Spleen (tissue), 11 donors: ENCODE data around the gene ATXN10. TPM values are rescaled to one million over a fixed set of nuclear protein-coding genes. Genes with fewer than 3 reads are reported as not detected.

Experiments used
- DNase-seq: peaks from one replicate; pipeline ENCODE4 v3.0.0-alpha.2; 2020
- H3K27ac ChIP-seq, 8 donors: fragments of 200-600 bp; sonication (generic) in 7 of 8; 1 replicate in 4 of 8; 2 replicates in 4 of 8; pipeline versions ENCODE4 v1.5.0 to v1.8.0; 2016 to 2021; ENCODE audit warnings: inconsistent platforms in 4 of 8, mild to moderate bottlenecking in 4 of 8, moderate library complexity in 1 of 8
- H3K27me3 ChIP-seq, 7 donors: fragments of 200-600 bp; sonication (generic) in 6 of 7; replicated peaks in 1 of 7; 1 replicate in 4 of 7; 2 replicates in 3 of 7; pipeline versions ENCODE4 v1.5.0 to v1.8.0; 2016 to 2021; ENCODE audit warnings: inconsistent platforms in 3 of 7, mild to moderate bottlenecking in 1 of 7
- H3K36me3 ChIP-seq, 6 donors: fragments of 200-600 bp; sonication (generic) in 5 of 6; 1 replicate in 4 of 6; 2 replicates in 2 of 6; pipeline versions ENCODE4 v1.5.0 to v1.8.0; 2016 to 2021; ENCODE audit warnings: inconsistent platforms in 2 of 6
- H3K4me1 ChIP-seq, 6 donors: fragments of 200-600 bp; sonication (generic) in 5 of 6; 1 replicate in 3 of 6; 2 replicates in 3 of 6; pipeline versions ENCODE4 v1.5.0 to v1.8.0; 2016 to 2021; ENCODE audit warnings: inconsistent platforms in 3 of 6
- H3K4me3 ChIP-seq, 8 donors: fragments of 200-600 bp; sonication (generic) in 7 of 8; 1 replicate in 4 of 8; 2 replicates in 4 of 8; pipeline versions ENCODE4 v1.5.0 to v1.8.0; 2016 to 2021; ENCODE audit warnings: inconsistent platforms in 4 of 8, mild to moderate bottlenecking in 4 of 8, moderate library complexity in 2 of 8
- H3K9me3 ChIP-seq, 8 donors: fragments of 200-600 bp; sonication (generic) in 7 of 8; 1 replicate in 4 of 8; 2 replicates in 4 of 8; pipeline versions ENCODE4 v1.5.0 to v1.8.0; 2016 to 2021; ENCODE audit warnings: inconsistent platforms in 4 of 8
- CTCF ChIP-seq, 11 experiments: fragments of 200-600 bp in 7 of 11; fragments of 450-650 bp in 4 of 11; sonication (generic) in 4 of 11; IDR thresholded peaks in 8 of 11; conservative IDR thresholded peaks in 3 of 11; 1 replicate in 7 of 11; 2 replicates in 4 of 11; pipeline versions ENCODE4 v1.4.0 to v1.8.0; 2016 to 2021; ENCODE audit warnings: antibody characterized with exemption in 11 of 11, inconsistent platforms in 4 of 11, mild to moderate bottlenecking in 1 of 11
- POLR2A ChIP-seq, 3 donors: fragments of 450-650 bp; IDR thresholded peaks; one replicate each; pipeline ENCODE4 v1.5.1; 2017; ENCODE audit warnings: antibody characterized with exemption in 3 of 3, mild to moderate bottlenecking in 1 of 3
- POLR2AphosphoS5 ChIP-seq, 3 donors: sonication (generic); formaldehyde crosslinking; IDR thresholded peaks; one replicate each; pipeline ENCODE4 v1.5.1; 2017; ENCODE audit warnings: antibody characterized with exemption in 3 of 3
- WGBS, 5 donors: extraction: QIAGEN DNeasy Blood & Tissue Kit in 3 of 5; methylation state at CpG; one replicate each; pipeline versions ENCODE4 v1.1.5 to v1.1.7; 2013 to 2018; 5-methylcytosine and 5-hydroxymethylcytosine counted together
- intact Hi-C: fragments of 100-400 bp; cut with DNase I; formaldehyde crosslinking; loops from one replicate; pipeline ENCODE4 v1.15.0; 2023; ENCODE audit warnings: low total_unique reads
- polyA plus RNA-seq, 3 donors: library from polyadenylated mRNA; stranded (reverse); fragments of 200-250 nt; gene quantifications; one replicate each; pipeline ENCODE4 v1.2.1, GENCODE V29; 2013
- total RNA-seq, 7 donors: library from RNA; depleted of rRNA in 3 of 7; stranded (reverse); fragments of >200 nt in 3 of 7; fragmentation: NEBNext Ultra II Directional in 4 of 7; extraction: Animal tissue kit (Norgen Biotek cat#: 25700) in 4 of 7; gene quantifications; one replicate each; pipeline versions ENCODE4 v1.1.0 to v1.2.1, GENCODE V29; 2016 to 2021
- donor health status: healthy with polysubstance abuse.
- donor health status: DM: no; HTN: no; CAD: no; lungs with moderate emphysema.
- donor health status: DM: no; HTN: no; CAD: no.
- donor health status: Bipolar disorder and iron deficiency.
- donor health status: healthy.
- donor health status: DM: no; HTN: no; CAD: no.
- donor health status: DM: yes; HTN: yes; CAD: no.

The ATXN10 gene
- total and polyA plus RNA-seq, 10 donors: 46.1 to 119 (median 84.6) TPM

DNA sequence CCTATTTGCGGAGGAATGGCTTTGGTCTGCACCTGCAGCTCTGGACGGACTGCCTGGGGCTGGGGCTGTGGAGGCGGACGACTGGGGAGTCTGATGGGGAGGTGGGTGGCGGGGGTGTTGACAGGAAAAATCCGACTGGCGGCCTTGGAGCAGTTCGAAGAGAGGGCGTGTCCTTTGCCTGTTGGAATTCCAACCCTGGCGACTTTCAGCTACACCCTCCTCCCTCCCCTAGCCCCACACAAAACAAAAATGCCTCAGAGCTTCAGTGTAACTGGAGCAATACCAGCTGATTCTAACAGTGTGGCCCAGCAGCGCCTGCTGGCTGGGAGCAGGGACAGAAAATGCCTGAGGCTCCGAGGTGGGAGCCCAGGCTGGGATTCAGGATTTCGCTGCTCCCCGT lies 85.4 kb downstream of the ATXN10 start:
- 69 to 84% (median 77%) methylated on average over 14 of the region's 14 CpGs for WGBS, 5 donors
- H3K36me3 ChIP-seq: peaks cover 0 to 41% (median 0%) of the 10 kb centered on the region in 6 donors
- no peak for TF ChIP-seq POLR2A (IDR thresholded peaks at IDR 0.05)
- no peak for TF ChIP-seq POLR2AphosphoS5 (IDR thresholded peaks at IDR 0.05)
- no peak for TF ChIP-seq CTCF (IDR thresholded peaks at IDR 0.05 in 8 of 11, conservative IDR thresholded peaks at IDR 0.05 in 3 of 11)
- no peak for DNase-seq
- H3K4me3 ChIP-seq: no peak overlapping the region
- no peaks in the 10 kb centered on the region for H3K27me3 ChIP-seq
- intact Hi-C loops: no loop called here
- H3K9me3 ChIP-seq: no peaks in the 10 kb centered on the region
- H3K27ac ChIP-seq: no peak overlapping the region
- peaks cover 0 to 12% (median 3%) of the 10 kb centered on the region in 6 donors for H3K4me1 ChIP-seq

- Histone ChIP-seq H3K4me1 (peaks cover 0 to 12% (median 3%) of the 10 kb centered on the region in 6 donors), H3K4me3 (no peak overlapping the region), H3K27me3 (no peaks in the 10 kb centered on the region), H3K9me3 (no peaks in the 10 kb centered on the region), H3K27ac (no peak overlapping the region), H3K36me3 (peaks cover 0 to 48% (median 0%) of the 10 kb centered on the region in 6 donors)
- DNase-seq: no peak
- 94 to 98% (median 97%) methylated on average over 11 of the region's 11 CpGs for WGBS, 5 donors
- intact Hi-C loops: no loop called here
- TF ChIP-seq POLR2A (IDR thresholded peaks at IDR 0.05): no peak
- TF ChIP-seq POLR2AphosphoS5 (IDR thresholded peaks at IDR 0.05): peak in 2 of 3 donors; percentile 16 to 31
- TF ChIP-seq CTCF (IDR thresholded peaks at IDR 0.05 in 8 of 11, conservative IDR thresholded peaks at IDR 0.05 in 3 of 11): no peak
Measured at GRCh38 chr22:45757936-45758335, 86.3 kb downstream of the ATXN10 start.

DNA sequence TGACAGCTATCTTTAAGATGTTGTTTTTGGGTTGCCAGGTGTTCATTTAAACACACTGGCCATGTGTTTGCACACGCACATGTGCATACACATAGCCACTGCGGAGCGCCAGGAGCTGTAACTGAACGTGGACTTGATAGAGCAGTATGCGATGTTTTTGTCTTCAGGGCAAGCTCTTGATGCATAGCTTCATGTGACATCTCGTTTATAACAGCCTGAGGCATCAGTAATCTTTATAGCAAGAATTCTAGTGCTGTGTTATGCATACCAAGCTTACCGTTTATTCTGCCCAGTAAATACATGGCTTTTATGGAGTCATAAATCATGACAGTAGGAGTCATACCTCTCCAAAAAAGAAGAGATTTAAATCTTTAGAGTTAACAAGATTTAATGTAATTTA lies 87.0 kb downstream of the ATXN10 start:
- intact Hi-C loops: no loop called here
- no peak for TF ChIP-seq POLR2AphosphoS5 (IDR thresholded peaks at IDR 0.05)
- no peak for TF ChIP-seq CTCF (IDR thresholded peaks at IDR 0.05 in 8 of 11, conservative IDR thresholded peaks at IDR 0.05 in 3 of 11)

GRCh38 chr22:45760682-45761081 lies 89.0 kb downstream of the ATXN10 start:
- Histone ChIP-seq H3K27me3 (no peaks in the 10 kb centered on the region), H3K27ac (no peak overlapping the region), H3K36me3 (peaks cover 0 to 56% (median 0%) of the 10 kb centered on the region in 6 donors), H3K4me1 (peaks cover 0 to 3% (median 0%) of the 10 kb centered on the region in 6 donors), H3K4me3 (no peak overlapping the region), H3K9me3 (no peaks in the 10 kb centered on the region)
- DNase-seq: no peak
- intact Hi-C loops: no loop called here
- TF ChIP-seq POLR2AphosphoS5 (IDR thresholded peaks at IDR 0.05) (no peak), CTCF (IDR thresholded peaks at IDR 0.05 in 8 of 11, conservative IDR thresholded peaks at IDR 0.05 in 3 of 11) (no peak), POLR2A (IDR thresholded peaks at IDR 0.05) (no peak)
- 87 to 95% (median 91%) methylated on average over 2 of the region's 2 CpGs for WGBS, 5 donors

More for the DNA sequence above, 87.0 kb downstream of the ATXN10 start:
- Histone ChIP-seq H3K27ac (no peak overlapping the region), H3K4me1 (peaks cover 0 to 12% (median 3%) of the 10 kb centered on the region in 6 donors), H3K27me3 (no peaks in the 10 kb centered on the region), H3K9me3 (no peaks in the 10 kb centered on the region), H3K4me3 (no peak overlapping the region), H3K36me3 (peaks cover 0 to 54% (median 0%) of the 10 kb centered on the region in 6 donors)
- DNase-seq: no peak
- 87 to 96% (median 92%) methylated on average over 7 of the region's 7 CpGs for WGBS, 5 donors
